SK-N-SH treated with all-trans-retinoic acid at 6 μM for 48 hours (cell line): ENCODE data around the gene SPATA3.

Source experiments
- ATAC-seq: fragments of 200-7000 bp; cut with Tn5 transposase; 3 replicates; pipeline ENCODE4 v1.9.1; 2020; ENCODE audit warnings: mild to moderate bottlenecking, moderate library complexity
- ARNTL ChIP-seq: fragments of 450-650 bp; formaldehyde crosslinking; IDR thresholded peaks from 2 replicates; pipeline ENCODE4 v1.5.0; 2020; ENCODE audit warnings: low read depth, mild to moderate bottlenecking, moderate library complexity, borderline replicate concordance
- BACH2 ChIP-seq: fragments of 250-450 bp; sonication (Bioruptor Pico); IDR thresholded peaks from 2 replicates; pipeline ENCODE4 v1.9.0; 2021; ENCODE audit warnings: mild to moderate bottlenecking, borderline replicate concordance
- CSDC2 ChIP-seq: fragments of 250-450 bp; sonication (Bioruptor Pico); IDR thresholded peaks from 2 replicates; pipeline ENCODE4 v1.5.0; 2020; ENCODE audit warnings: mild to moderate bottlenecking, moderate library complexity
- ESRRG ChIP-seq: fragments of 250-450 bp; sonication (Bioruptor Pico); IDR thresholded peaks from 2 replicates; pipeline ENCODE4 v1.6.1; 2021; ENCODE audit warnings: mild to moderate bottlenecking
- GLIS3 ChIP-seq: fragments of 250-450 bp; sonication (Bioruptor Pico); IDR thresholded peaks from 2 replicates; pipeline ENCODE4 v1.5.0; 2020; ENCODE audit warnings: mild to moderate bottlenecking, moderate library complexity
- ISL1 ChIP-seq: fragments of 250-450 bp; sonication (Bioruptor Pico); IDR thresholded peaks from 2 replicates; pipeline ENCODE4 v2.1.2; 2022; ENCODE audit warnings: mild to moderate bottlenecking, moderate library complexity
- OSR1 ChIP-seq: fragments of 250-450 bp; sonication (Bioruptor Pico); IDR thresholded peaks from 2 replicates; pipeline ENCODE4 v1.8.0; 2022; ENCODE audit warnings: moderate library complexity, mild to moderate bottlenecking, inconsistent platforms
- PPARA ChIP-seq: fragments of 250-450 bp; sonication (Bioruptor Pico); IDR thresholded peaks from 2 replicates; pipeline ENCODE4 v1.5.0; 2020; ENCODE audit warnings: mild to moderate bottlenecking, borderline replicate concordance
- RARB ChIP-seq: fragments of 250-450 bp; sonication (Bioruptor Pico); IDR thresholded peaks from 2 replicates; pipeline ENCODE4 v1.8.0; 2021; ENCODE audit warnings: mild to moderate bottlenecking, moderate library complexity
- SNAI2 ChIP-seq: fragments of 250-450 bp; sonication (Bioruptor Pico); IDR thresholded peaks from 2 replicates; pipeline ENCODE4 v1.5.0; 2020; ENCODE audit warnings: mild to moderate bottlenecking, moderate library complexity
- TCF4 ChIP-seq: fragments of 250-450 bp; sonication (Bioruptor Pico); IDR thresholded peaks from 2 replicates; pipeline ENCODE4 v1.8.0; 2021; ENCODE audit warnings: mild to moderate bottlenecking, moderate library complexity, borderline replicate concordance
- TOX ChIP-seq: fragments of 250-450 bp; sonication (Bioruptor Pico); IDR thresholded peaks from 2 replicates; pipeline ENCODE4 v1.8.0; 2021; ENCODE audit warnings: mild to moderate bottlenecking, moderate library complexity, borderline replicate concordance
- ZFP3 ChIP-seq: fragments of 250-450 bp; sonication (Bioruptor Pico); IDR thresholded peaks from 2 replicates; pipeline ENCODE4 v1.5.0; 2020; ENCODE audit warnings: mild to moderate bottlenecking, moderate library complexity
- ZFP30 ChIP-seq: fragments of 450-650 bp; formaldehyde crosslinking; IDR thresholded peaks from 2 replicates; pipeline ENCODE4 v1.5.0; 2022; ENCODE audit warnings: mild to moderate bottlenecking, moderate library complexity
- ZNF565 ChIP-seq: fragments of 450-650 bp; formaldehyde crosslinking; conservative IDR thresholded peaks from 2 replicates; pipeline ENCODE4 v1.5.0; 2020; ENCODE audit warnings: low read depth, mild to moderate bottlenecking, moderate library complexity
- ZNF70 ChIP-seq: fragments of 450-650 bp; formaldehyde crosslinking; IDR thresholded peaks from 2 replicates; pipeline ENCODE4 v1.5.0; 2020; ENCODE audit warnings: mild to moderate bottlenecking, moderate library complexity
- ZNF8 ChIP-seq: fragments of 450-650 bp; formaldehyde crosslinking; IDR thresholded peaks from 2 replicates; pipeline ENCODE4 v1.5.0; 2020; ENCODE audit warnings: mild to moderate bottlenecking, moderate library complexity
- TF ChIP-seq, protein P1 (sequence below): fragments of 250-450 bp; sonication (Bioruptor Pico); IDR thresholded peaks from 2 replicates; pipeline ENCODE4 v1.8.0; 2021; ENCODE audit warnings: low read depth, mild to moderate bottlenecking, moderate library complexity, borderline replicate concordance
- TF ChIP-seq, protein P2 (sequence below): fragments of 250-450 bp; sonication (Bioruptor Pico); IDR thresholded peaks from 2 replicates; pipeline ENCODE4 v1.8.0; 2020; ENCODE audit warnings: mild to moderate bottlenecking, moderate library complexity, borderline replicate concordance
- TF ChIP-seq, protein P3 (sequence below): fragments of 250-450 bp; sonication (Bioruptor Pico); IDR thresholded peaks from 2 replicates; pipeline ENCODE4 v1.5.0; 2020; ENCODE audit warnings: mild to moderate bottlenecking, moderate library complexity
- TF ChIP-seq, protein P4 (sequence below): fragments of 250-450 bp; sonication (Bioruptor Pico); IDR thresholded peaks from 2 replicates; pipeline ENCODE4 v1.5.1; 2021; ENCODE audit warnings: mild to moderate bottlenecking, moderate library complexity

The SPATA3 gene

DNA sequence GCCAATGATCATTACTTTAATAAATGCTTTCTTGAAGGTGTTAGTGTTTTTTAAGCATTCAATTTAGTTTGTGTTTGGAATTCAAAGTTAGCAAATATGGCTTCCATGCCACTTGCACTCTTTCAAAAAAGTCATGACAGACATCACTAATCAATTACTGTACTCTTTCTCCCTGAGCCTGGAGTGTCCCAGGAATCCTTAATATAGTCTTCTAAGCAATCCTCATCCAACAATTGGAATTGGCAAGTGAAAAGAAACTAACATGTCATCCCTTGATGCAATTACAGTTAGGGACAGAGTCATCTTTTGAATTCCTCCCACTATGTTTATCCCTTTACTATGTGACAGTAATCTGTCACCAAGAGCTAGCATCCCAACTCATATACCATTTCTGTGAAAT is 41.2 kb upstream of the SPATA3 start:
- TF ChIP-seq PPARA (CRISPR knock-in tag): no peak
- TF ChIP-seq, protein P1, sequence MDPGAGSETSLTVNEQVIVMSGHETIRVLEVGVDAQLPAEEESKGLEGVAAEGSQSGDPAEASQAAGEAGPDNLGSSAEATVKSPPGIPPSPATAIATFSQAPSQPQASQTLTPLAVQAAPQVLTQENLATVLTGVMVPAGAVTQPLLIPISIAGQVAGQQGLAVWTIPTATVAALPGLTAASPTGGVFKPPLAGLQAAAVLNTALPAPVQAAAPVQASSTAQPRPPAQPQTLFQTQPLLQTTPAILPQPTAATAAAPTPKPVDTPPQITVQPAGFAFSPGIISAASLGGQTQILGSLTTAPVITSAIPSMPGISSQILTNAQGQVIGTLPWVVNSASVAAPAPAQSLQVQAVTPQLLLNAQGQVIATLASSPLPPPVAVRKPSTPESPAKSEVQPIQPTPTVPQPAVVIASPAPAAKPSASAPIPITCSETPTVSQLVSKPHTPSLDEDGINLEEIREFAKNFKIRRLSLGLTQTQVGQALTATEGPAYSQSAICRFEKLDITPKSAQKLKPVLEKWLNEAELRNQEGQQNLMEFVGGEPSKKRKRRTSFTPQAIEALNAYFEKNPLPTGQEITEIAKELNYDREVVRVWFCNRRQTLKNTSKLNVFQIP (CRISPR knock-in tag): no peak
- TF ChIP-seq ESRRG (CRISPR knock-in tag): no peak
- TF ChIP-seq ZFP30 (CRISPR knock-in tag): no peak
- no peak for TF ChIP-seq TOX (CRISPR knock-in tag)
- no peak for TF ChIP-seq RARB (CRISPR knock-in tag)
- no peak for TF ChIP-seq BACH2 (CRISPR knock-in tag)
- no peak for TF ChIP-seq ZFP3 (CRISPR knock-in tag)
- TF ChIP-seq, protein P2, sequence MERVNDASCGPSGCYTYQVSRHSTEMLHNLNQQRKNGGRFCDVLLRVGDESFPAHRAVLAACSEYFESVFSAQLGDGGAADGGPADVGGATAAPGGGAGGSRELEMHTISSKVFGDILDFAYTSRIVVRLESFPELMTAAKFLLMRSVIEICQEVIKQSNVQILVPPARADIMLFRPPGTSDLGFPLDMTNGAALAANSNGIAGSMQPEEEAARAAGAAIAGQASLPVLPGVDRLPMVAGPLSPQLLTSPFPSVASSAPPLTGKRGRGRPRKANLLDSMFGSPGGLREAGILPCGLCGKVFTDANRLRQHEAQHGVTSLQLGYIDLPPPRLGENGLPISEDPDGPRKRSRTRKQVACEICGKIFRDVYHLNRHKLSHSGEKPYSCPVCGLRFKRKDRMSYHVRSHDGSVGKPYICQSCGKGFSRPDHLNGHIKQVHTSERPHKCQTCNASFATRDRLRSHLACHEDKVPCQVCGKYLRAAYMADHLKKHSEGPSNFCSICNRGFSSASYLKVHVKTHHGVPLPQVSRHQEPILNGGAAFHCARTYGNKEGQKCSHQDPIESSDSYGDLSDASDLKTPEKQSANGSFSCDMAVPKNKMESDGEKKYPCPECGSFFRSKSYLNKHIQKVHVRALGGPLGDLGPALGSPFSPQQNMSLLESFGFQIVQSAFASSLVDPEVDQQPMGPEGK (CRISPR knock-in tag): no peak
- ATAC-seq: no peak

DNA sequence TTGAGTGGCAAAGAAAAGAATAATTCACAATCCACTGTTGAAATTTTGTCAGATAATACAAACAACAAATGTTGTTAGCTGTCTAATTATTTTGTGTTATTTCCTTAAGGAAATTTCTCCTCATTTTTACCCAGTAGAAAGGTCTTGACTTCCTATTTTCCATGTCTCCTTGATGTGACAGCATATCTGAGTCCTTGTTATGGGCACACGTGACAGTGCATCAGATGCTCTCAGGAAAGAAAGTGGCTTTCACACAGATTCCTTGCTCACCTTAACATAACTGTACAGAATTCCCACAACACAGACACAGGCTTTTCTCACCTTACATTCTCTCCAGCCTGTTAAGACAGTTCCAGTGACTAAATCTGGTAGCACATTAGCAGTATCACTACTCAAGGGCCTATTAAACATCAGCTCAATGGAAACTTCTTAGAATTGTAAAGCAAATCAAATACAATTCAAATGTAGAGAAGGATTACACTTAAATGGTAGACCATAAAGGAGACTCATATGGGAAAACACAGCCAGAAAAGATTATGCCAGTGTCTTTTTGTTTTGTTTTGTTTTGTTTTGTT is 40.7 kb upstream of the SPATA3 start:
- TF ChIP-seq TCF4 (no peak), SNAI2 (CRISPR knock-in tag) (no peak), OSR1 (no peak), ZFP3 (CRISPR knock-in tag) (no peak), ARNTL (CRISPR knock-in tag) (no peak), RARB (CRISPR knock-in tag) (no peak), ZNF565 (CRISPR knock-in tag) (no peak), ZNF70 (CRISPR knock-in tag) (no peak), PPARA (CRISPR knock-in tag) (no peak), ESRRG (CRISPR knock-in tag) (no peak), BACH2 (CRISPR knock-in tag) (no peak), CSDC2 (CRISPR knock-in tag) (no peak), GLIS3 (CRISPR knock-in tag) (no peak), ISL1 (CRISPR knock-in tag) (no peak), ZNF8 (CRISPR knock-in tag) (no peak), TOX (CRISPR knock-in tag) (no peak)
- TF ChIP-seq, protein P1 (CRISPR knock-in tag): no peak
- TF ChIP-seq, protein P3, sequence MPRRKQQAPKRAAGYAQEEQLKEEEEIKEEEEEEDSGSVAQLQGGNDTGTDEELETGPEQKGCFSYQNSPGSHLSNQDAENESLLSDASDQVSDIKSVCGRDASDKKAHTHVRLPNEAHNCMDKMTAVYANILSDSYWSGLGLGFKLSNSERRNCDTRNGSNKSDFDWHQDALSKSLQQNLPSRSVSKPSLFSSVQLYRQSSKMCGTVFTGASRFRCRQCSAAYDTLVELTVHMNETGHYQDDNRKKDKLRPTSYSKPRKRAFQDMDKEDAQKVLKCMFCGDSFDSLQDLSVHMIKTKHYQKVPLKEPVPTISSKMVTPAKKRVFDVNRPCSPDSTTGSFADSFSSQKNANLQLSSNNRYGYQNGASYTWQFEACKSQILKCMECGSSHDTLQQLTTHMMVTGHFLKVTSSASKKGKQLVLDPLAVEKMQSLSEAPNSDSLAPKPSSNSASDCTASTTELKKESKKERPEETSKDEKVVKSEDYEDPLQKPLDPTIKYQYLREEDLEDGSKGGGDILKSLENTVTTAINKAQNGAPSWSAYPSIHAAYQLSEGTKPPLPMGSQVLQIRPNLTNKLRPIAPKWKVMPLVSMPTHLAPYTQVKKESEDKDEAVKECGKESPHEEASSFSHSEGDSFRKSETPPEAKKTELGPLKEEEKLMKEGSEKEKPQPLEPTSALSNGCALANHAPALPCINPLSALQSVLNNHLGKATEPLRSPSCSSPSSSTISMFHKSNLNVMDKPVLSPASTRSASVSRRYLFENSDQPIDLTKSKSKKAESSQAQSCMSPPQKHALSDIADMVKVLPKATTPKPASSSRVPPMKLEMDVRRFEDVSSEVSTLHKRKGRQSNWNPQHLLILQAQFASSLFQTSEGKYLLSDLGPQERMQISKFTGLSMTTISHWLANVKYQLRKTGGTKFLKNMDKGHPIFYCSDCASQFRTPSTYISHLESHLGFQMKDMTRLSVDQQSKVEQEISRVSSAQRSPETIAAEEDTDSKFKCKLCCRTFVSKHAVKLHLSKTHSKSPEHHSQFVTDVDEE (CRISPR knock-in tag): no peak
- TF ChIP-seq, protein P2 (CRISPR knock-in tag): no peak
- TF ChIP-seq, protein P4, sequence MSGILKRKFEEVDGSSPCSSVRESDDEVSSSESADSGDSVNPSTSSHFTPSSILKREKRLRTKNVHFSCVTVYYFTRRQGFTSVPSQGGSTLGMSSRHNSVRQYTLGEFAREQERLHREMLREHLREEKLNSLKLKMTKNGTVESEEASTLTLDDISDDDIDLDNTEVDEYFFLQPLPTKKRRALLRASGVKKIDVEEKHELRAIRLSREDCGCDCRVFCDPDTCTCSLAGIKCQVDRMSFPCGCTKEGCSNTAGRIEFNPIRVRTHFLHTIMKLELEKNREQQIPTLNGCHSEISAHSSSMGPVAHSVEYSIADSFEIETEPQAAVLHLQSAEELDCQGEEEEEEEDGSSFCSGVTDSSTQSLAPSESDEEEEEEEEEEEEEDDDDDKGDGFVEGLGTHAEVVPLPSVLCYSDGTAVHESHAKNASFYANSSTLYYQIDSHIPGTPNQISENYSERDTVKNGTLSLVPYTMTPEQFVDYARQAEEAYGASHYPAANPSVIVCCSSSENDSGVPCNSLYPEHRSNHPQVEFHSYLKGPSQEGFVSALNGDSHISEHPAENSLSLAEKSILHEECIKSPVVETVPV (CRISPR knock-in tag): no peak
- ATAC-seq: no peak
